Measurements from ENCODE around the gene B3GLCT.

The B3GLCT gene

GRCh38 chr13:31356991-31357390, 157.2 kb downstream of the B3GLCT start:
- no peak for DNase-seq

GRCh38 chr13:31357581-31357980, 157.8 kb downstream of the B3GLCT start:
- no peak for DNase-seq

GRCh38 chr13:31361673-31362072, 161.9 kb downstream of the B3GLCT start:
- DNase-seq = no peak

- no peak for DNase-seq
Observed at GRCh38 chr13:31365630-31366029, 165.9 kb downstream of the B3GLCT start.

GRCh38 chr13:31367410-31367809, 167.6 kb downstream of the B3GLCT start:
- no peak for DNase-seq

GRCh38 chr13:31369213-31369612, 169.4 kb downstream of the B3GLCT start:
- no peak for DNase-seq

- no peak for DNase-seq
Observed at GRCh38 chr13:31372454-31372853, 172.7 kb downstream of the B3GLCT start.

GRCh38 chr13:31374682-31375081, 174.9 kb downstream of the B3GLCT start:
- no peak for DNase-seq

GRCh38 chr13:31377946-31378345, 178.2 kb downstream of the B3GLCT start:
- DNase-seq = no peak

- DNase-seq = no peak
Observed at GRCh38 chr13:31380715-31381114, 180.9 kb downstream of the B3GLCT start.
